ENCODE results near the gene FREY1.

The FREY1 gene

GRCh38 chr11:45860764-45861510 is 46.1 kb downstream of the FREY1 start:
- no peak for DNase-seq

- no peak for DNase-seq
Measured at GRCh38 chr11:45860348-45860747, 46.7 kb downstream of the FREY1 start.

- DNase-seq: no peak
Measured at GRCh38 chr11:45859661-45860140, 47.4 kb downstream of the FREY1 start.

- DNase-seq: no peak
Measured at GRCh38 chr11:45858751-45859398, 48.2 kb downstream of the FREY1 start.

GRCh38 chr11:45857961-45858474 is 49.1 kb downstream of the FREY1 start:
- DNase-seq: no peak
